Stimulated activated CD4-positive, alpha-beta T cell treated with anti-CD3 and anti-CD28 coated beads, Interleukin-15, amount 100 ng/mL, for 1 hour (primary cell): Measurements from ENCODE around the gene CDON.
"Not testable (repeated sequence)": the region's sequence is repeated elsewhere in the genome, so short reads cannot be mapped to it uniquely, and the experiment has no call there.

ENCODE experiments used
- DNase-seq, 2 donors: peaks; one replicate each; pipeline ENCODE4 v3.0.0-alpha.2; 2020; ENCODE audit warnings: low read depth in 1 of 2, low spot score in 1 of 2

CDON gene

DNA sequence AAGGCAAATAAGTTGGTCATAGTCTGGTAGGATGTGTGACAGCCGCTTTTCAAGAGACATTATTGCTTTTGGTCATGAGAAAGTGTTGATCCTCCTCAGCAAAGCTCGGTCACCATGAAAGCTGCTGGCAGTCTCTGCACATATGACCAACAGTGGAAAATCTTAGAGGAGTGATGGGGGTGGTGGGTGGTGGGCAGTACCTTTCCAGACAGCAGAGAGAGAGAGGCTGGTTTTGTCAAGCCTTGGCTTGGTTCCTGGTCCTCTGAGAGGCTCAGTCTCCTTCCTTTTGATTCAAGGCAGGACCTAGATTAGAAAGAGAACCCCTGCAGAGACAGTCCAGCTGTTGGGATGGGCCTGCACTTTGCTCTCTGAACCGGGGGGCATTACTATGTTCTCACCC lies 136.9 kb downstream of the CDON start:
- DNase-seq, result no peak

DNA sequence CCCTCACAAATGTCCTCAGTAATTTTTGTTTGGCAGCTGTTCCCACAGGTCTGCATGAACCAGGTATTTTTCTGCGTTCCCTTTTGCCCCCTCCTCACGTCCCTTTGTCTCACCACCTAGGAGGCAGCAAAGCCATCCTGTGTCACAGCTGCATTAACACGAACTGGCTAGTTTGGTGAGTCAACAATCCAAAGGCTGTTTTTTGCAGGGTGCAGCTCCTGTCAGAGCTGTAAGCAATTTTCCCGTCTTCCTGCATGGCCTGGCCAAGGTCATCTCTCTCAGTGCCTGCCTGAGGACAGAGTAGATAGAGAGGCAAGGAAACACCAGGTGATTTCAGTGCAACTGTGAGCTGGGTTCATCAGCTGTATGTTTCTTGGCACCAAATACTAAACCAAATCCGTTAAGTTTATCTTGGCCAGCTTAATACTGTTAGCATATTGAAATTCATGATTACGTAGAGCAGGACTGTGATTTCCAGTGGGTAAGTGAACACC lies 137.4 kb downstream of the CDON start:
- no peak for DNase-seq

DNA sequence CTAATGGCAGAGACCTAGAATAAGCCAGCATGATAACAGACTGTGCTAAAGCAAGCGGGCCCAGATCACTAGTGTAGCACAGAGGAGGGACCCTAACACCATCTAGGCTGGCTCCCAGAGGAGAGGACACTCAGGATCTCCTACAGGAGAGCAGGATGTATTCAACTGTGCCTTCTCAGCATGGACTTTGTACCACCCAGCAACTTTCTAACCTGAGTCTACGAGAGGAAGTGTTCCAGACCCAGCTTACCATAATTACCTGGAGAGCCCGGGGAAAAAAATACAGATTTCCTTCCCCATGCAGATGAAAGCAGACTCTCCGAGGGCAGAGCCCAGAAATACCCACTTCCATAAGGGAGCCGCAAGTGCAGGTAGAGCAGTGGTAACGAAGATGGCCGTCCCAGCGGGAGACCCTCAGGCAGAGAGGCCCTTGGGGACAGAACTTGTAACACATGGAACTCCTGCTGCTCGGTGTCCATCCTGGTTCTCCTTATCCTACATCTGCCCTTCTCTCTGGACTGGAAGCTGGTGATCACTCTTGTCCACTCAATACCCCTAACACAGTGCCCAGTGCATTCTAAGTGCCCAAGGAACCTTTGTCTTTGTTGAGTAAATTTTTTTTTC lies 138.2 kb downstream of the CDON start:
- DNase-seq, result no peak

DNA sequence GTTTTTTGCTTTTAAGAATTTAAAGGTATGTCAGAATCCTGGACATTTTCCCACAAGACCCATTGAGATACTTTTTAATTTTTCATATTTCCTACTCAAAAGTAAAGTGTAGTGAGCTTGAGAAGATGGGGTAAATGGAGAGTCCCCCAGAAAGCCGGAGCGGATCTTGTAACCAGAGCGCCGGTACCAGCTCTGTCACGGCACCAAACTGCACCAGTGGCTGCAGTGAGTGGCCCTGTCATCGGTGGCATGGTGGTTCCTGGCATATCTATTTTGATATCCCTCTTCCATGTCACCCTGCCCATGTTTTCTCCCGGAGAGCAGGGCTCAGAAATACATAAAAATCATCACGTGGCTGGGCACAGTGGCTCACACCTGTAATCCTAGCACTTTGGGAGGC lies 139.0 kb downstream of the CDON start:
- DNase-seq, result no peak

DNA sequence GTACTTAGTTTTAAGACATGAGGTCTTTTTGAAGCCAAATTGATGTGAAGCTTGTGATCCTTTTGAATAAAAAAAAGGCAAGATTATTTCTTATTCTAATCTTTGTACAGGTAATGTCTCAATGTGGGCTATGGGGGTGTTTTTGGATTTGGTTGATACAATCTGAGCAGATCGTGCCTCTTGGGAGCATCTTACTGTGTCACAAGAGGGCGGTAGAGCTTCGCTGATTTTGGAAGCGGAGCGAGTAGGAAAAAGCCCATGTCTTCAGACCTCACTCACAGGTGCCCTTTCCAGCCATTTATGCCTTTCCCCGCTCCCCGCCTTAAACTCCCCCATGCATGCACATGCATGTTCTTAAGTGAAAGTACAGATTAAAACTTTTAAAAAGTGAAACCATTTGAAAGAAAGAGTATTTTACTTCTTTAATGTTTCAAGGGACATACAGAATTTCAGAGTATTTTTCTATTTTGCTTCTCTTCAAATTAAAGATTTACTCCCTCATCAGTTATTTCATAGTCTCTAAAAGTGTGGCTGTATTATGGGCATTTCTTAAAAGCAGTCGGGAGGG lies 139.6 kb downstream of the CDON start:
- DNase-seq, result no peak

DNA sequence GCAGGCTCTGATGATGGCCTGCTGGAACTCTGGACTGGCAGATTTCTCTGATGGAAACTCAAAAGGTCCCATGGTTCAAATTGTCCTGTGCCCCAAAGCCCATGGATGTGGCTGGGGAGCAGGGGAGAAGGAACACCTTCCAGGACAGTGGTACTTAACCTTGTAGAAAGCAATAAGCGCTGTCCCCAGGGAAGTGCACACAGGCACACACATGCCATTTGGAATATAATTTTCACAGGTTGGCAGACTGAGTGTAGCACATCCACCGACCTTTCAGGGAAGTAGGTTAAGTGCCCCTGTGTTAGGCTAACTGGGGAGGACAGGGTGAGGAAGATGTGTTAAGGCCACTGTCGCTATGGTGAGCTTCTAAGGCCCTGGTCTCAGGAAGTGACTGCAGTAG lies 140.5 kb downstream of the CDON start:
- DNase-seq, result no peak

DNA sequence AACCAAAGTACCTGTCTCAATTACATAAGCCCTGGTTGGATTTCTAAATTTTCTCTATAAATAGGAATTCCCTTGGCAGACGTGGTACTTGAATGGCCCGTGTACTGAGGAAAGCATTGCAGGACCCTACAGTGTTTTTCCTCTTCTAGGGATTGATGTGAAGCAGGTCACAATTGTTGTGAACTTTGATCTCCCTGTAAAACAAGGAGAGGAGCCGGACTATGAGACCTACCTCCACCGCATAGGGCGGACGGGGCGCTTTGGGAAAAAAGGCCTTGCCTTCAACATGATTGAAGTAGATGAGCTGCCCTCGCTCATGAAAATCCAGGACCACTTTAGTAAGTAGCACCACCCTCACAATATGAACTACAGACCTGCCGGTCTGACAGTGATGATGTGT lies 141.6 kb downstream of the CDON start:
- no peak for DNase-seq

DNA sequence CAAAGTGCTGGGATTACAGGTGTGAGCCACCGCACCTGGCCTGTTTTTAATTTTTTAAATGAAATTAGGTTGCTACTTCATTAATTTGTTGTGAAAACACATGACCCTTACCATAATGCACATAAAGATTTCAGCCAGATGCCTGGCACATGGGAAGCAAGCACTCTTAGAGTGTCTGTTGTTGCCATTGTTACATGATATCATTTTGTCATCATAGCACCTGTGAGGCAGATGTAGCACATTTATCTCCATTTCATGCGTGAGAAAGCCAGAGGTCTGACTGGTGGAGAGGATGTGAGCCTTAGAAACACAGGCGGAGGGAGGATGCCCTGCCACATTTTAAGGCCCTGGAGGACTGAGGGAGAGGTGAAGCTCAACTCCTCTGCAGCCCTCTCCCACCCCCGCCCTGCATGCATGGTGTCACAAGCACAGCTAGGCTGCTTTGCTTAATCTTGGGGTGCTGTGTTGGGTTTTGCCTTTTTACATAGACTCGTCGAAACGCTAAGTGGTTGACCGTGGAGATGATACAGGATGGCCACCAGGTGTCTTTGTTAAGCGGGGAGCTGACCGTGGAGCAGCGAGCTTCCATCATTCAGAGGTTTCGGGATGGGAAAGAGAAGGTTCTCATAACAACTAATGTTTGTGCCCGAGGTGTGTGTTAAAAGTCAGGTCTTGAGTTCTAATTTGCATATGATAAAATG lies 144.4 kb downstream of the CDON start:
- no peak for DNase-seq

DNA sequence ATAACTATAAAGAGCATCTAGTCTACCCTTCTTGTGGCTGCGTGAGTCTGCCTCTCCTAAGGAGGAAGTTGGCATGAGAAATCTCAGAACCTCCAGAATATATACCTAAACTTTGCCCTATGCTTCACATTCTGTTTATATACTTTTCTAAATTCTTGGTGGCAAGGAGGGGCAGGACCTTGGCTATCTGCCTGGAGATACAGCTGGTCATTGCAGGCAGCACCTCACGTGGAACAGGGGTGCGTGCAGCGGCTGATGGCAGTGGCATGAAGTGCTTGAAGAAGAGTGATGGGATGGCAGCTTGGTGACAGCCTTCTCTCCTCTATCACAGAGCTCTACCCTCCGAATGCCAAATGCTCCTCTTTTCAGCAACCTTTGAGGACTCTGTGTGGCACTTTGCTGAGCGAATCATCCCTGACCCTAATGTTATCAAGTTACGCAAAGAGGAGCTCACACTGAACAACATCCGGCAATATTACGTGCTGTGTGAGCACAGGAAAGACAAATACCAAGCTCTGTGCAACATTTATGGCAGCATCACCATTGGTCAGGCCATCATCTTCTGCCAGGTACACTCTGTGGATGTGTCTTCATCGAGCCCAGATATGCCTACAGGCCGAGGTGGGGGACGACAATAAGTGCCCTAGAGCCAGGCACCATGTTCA lies 145.9 kb downstream of the CDON start:
- DNase-seq, result no peak

DNA sequence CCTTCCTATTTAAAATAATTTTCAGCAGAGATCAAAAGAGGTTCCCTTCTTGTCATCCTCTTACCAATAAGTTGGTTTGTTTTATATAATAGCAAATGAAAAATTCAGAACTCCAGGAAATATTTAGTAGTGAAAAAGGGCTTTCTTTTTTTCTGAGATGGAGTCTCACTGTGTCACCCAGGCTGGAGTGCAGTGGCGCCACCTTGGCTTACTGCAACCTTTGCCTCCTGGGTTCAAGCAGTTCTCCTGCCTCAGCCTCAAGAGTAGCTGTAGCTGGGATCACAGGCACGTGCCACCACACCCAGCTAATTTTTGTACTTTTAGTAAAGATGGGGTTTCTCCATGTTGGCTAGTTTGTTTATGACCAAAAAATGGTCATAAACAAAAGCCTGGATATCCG lies 148.1 kb downstream of the CDON start:
- DNase-seq, result not testable (repeated sequence)

DNA sequence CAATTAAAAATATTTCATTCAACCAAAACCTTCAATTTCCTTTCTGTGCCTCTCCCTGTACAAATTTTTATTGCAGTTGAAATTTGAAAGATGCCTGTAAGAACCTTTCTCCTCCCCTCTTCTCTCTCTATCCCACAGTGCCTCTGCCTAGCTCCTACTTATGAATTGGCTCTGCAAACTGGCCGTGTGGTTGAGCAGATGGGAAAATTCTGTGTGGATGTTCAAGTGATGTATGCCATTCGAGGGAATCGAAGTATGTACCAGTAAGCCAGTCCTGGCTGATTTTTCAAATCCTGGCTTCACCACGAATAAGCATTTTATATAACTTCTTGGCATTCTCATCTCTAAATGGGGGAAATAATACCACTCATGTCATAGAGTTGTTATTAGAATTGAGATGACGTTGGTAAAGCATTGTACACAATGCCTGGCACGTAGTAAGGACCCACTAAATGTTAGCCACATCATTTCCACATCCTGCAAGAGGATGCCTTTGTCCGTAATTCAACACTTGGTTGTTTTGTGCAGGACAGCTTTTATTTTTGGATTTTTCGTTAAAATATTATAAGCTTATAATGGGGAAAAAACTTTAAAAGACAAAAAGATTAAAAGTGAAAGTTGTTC lies 152.3 kb downstream of the CDON start:
- DNase-seq, result no peak
